ENCODE data around the gene CFAP45.

CFAP45 gene

DNA sequence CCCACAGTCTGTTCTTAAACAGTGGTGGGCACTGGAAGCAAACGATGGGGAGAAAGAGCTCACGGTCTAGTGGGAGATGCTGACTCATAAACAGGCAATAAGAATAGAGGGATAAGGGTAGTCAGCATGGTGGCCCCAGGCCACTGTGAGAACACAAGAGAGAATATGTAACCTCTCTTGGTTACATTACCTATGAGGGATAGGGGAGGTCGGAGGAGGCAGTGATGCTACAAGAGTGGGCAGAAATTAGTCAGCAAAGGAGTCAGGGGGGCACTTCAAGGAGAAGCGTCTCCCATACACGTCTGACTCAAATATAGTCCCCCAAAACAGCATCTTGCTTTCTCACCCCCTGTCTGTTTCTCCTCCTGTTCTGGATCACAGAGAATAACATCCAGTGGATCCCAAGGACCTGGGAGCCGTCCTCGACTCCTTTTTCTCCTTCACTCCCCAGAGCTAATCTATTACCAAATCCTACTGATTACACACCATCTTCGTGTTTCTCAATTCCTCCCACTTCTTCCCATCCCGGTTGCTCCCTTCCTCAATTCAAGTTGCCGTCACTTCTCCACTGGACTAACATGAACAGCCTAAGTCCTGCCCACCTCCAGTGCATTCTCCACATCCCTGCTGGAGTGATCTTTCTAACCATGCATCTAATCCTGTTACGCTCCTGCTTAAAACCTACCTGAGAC lies 71.2 kb downstream of the CFAP45 start:
- Histone ChIP-seq H3K9ac (ENCODE audit: low read depth, low read length, poor library complexity) (no peak overlapping the region), H3K79me1 (ENCODE audit: low read depth, low read length) (no peaks in the 10 kb centered on the region), H2AK5ac (ENCODE audit: low read depth, low read length) (no peak overlapping the region), H3K4me2 (ENCODE audit: insufficient read depth, low read length, poor library complexity, severe bottlenecking) (no peak overlapping the region), H3K27ac (replicated peaks; ENCODE audit: low read length) (no peak overlapping the region), H3K4me3 (ENCODE audit: low read length in 2 of 2) (no peak overlapping the region), H3K18ac (ENCODE audit: low read length) (no peak overlapping the region), H3K14ac (ENCODE audit: low read length) (no peak overlapping the region), H2BK15ac (ENCODE audit: low read length) (no peak overlapping the region), H2BK5ac (ENCODE audit: low read length) (no peak overlapping the region), H2AFZ (ENCODE audit: low read length) (no peak overlapping the region), H3K23ac (ENCODE audit: low read depth, low read length, poor library complexity) (no peak overlapping the region), H3K4me1 (ENCODE audit: control insufficient read depth in 2 of 2, insufficient read depth in 1 of 2, low read depth in 1 of 2, low read length in 2 of 2) (peaks cover 0 to 11% of the 10 kb centered on the region in 2 donors), H3K27me3 (ENCODE audit: control insufficient read depth in 3 of 3, insufficient read depth in 3 of 3, low read depth in 1 of 3, low read length in 3 of 3) (peaks cover 0 to 59% (median 0%) of the 10 kb centered on the region in 3 experiments), H3K4ac (ENCODE audit: low read length) (no peak overlapping the region), H4K8ac (ENCODE audit: low read depth, low read length) (no peak overlapping the region), H2BK12ac (ENCODE audit: low read length) (no peak overlapping the region), H2BK120ac (ENCODE audit: low read depth, low read length) (no peak overlapping the region), H3K9me3 (replicated peaks in 1 of 2; ENCODE audit: control insufficient read depth in 2 of 2, insufficient read depth in 1 of 2, low read depth in 1 of 2, low read length in 2 of 2) (no peaks in the 10 kb centered on the region), H3K36me3 (replicated peaks in 1 of 2; ENCODE audit: control insufficient read depth in 2 of 2, insufficient read depth in 2 of 2, low read length in 2 of 2) (no peaks in the 10 kb centered on the region), H4K91ac (ENCODE audit: low read depth, low read length, poor library complexity) (no peak overlapping the region)
- no peak for DNase-seq (ENCODE audit: low spot score)
- no CpG with 5 or more reads among the region's 11 CpGs for WGBS, 2 donors (ENCODE audit: extremely low coverage in 2 of 2, insufficient read length in 2 of 2, insufficient replicate concordance in 1 of 2)

DNA sequence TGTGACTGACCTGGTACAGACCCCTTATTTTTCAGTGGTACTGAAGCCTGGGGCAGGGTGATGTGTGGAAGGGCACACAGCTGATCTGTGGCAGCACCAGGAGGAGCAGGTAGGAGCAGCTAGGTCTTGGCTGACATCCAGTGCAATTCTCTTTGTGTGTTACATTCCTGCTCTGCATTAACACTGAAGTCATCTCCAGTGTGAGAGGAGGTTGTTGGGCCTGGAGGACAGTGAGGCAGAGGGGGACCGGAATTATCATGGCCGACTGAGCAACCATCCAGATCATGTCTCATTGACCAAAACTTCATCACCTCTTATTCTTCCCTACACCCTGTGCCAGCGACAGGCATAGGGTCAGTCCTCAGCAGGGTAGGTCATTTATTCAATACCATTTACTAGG lies 71.8 kb downstream of the CFAP45 start:
- Histone ChIP-seq H3K27ac (replicated peaks; ENCODE audit: low read length) (no peak overlapping the region), H3K27me3 (ENCODE audit: control insufficient read depth in 3 of 3, insufficient read depth in 3 of 3, low read depth in 1 of 3, low read length in 3 of 3) (peaks cover 0 to 61% (median 0%) of the 10 kb centered on the region in 3 experiments)

DNA sequence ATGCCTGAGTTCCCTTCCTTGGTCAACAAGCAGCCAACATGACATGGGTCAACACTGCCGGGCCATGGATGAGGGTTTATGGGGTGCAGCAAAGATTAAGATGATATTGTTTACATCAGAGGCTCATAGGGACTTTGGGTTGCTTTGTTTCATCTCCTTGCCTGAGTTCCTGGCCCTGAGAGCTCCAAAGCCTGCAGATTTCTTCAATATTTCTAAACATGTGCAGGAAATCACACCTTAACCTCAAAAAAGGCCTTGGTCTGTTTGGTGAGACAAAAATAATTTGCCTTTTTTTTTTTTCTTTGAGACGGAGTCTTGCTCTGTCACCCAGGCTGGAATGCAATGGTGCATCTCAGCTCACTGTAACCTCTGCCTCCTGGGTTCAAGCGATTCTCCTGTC lies 72.4 kb downstream of the CFAP45 start:
- peaks cover 0 to 64% (median 0%) of the 10 kb centered on the region in 3 experiments for H3K27me3 ChIP-seq (ENCODE audit: control insufficient read depth in 3 of 3, insufficient read depth in 3 of 3, low read depth in 1 of 3, low read length in 3 of 3)

More for the DNA sequence above, 71.8 kb downstream of the CFAP45 start:
- no CpG with 5 or more reads among the region's 3 CpGs for WGBS, 2 donors (ENCODE audit: extremely low coverage in 2 of 2, insufficient read length in 2 of 2, insufficient replicate concordance in 1 of 2)
- no peak overlapping the region for H2BK120ac ChIP-seq (ENCODE audit: low read depth, low read length)
- no peak overlapping the region for H4K91ac ChIP-seq (ENCODE audit: low read depth, low read length, poor library complexity)
- H3K23ac ChIP-seq (ENCODE audit: low read depth, low read length, poor library complexity), result no peak overlapping the region
- no peak overlapping the region for H3K4me3 ChIP-seq (ENCODE audit: low read length in 2 of 2)
- H2BK12ac ChIP-seq (ENCODE audit: low read length), result no peak overlapping the region
- no peak overlapping the region for H2AFZ ChIP-seq (ENCODE audit: low read length)
- H3K79me1 ChIP-seq (ENCODE audit: low read depth, low read length), result no peaks in the 10 kb centered on the region
- H2AK5ac ChIP-seq (ENCODE audit: low read depth, low read length), result no peak overlapping the region
- no peak for DNase-seq (ENCODE audit: low spot score)
- no peak overlapping the region for H4K8ac ChIP-seq (ENCODE audit: low read depth, low read length)
- H3K36me3 ChIP-seq (replicated peaks in 1 of 2; ENCODE audit: control insufficient read depth in 2 of 2, insufficient read depth in 2 of 2, low read length in 2 of 2), result no peaks in the 10 kb centered on the region
- H3K4ac ChIP-seq (ENCODE audit: low read length), result no peak overlapping the region
- no peak overlapping the region for H3K4me2 ChIP-seq (ENCODE audit: insufficient read depth, low read length, poor library complexity, severe bottlenecking)
- H3K18ac ChIP-seq (ENCODE audit: low read length), result no peak overlapping the region
- peaks cover 0 to 17% of the 10 kb centered on the region in 2 donors for H3K4me1 ChIP-seq (ENCODE audit: control insufficient read depth in 2 of 2, insufficient read depth in 1 of 2, low read depth in 1 of 2, low read length in 2 of 2)
- no peaks in the 10 kb centered on the region for H3K9me3 ChIP-seq (replicated peaks in 1 of 2; ENCODE audit: control insufficient read depth in 2 of 2, insufficient read depth in 1 of 2, low read depth in 1 of 2, low read length in 2 of 2)
- H3K9ac ChIP-seq (ENCODE audit: low read depth, low read length, poor library complexity), result no peak overlapping the region
- no peak overlapping the region for H2BK5ac ChIP-seq (ENCODE audit: low read length)
- no peak overlapping the region for H3K14ac ChIP-seq (ENCODE audit: low read length)
- no peak overlapping the region for H2BK15ac ChIP-seq (ENCODE audit: low read length)

DNA sequence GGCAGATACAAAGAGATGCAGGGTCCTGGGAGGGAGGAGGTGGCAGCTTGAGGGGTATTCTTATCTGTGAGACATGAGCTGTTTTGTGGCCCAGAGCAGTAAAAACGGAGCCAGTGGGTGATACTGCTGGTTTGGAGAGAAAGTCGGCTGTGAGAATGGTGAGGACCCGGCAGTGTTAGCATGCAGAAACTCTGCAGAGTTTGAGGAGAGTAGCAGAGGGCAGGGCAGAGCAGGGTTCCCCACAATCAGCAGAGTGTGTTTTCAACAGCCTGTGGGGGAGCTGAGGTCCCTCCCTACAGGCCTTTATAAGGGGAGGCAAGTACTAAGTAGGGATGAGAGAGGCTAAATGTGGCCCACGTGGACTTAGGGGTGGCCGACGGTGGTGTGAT lies 72.9 kb downstream of the CFAP45 start:
- H3K4me2 ChIP-seq (ENCODE audit: insufficient read depth, low read length, poor library complexity, severe bottlenecking), result no peak overlapping the region
- no peak overlapping the region for H2BK12ac ChIP-seq (ENCODE audit: low read length)
- H2AK5ac ChIP-seq (ENCODE audit: low read depth, low read length), result no peak overlapping the region
- no peak overlapping the region for H3K4me3 ChIP-seq (ENCODE audit: low read length in 2 of 2)
- no peak for DNase-seq (ENCODE audit: low spot score)
- H4K8ac ChIP-seq (ENCODE audit: low read depth, low read length), result no peak overlapping the region
- H3K4ac ChIP-seq (ENCODE audit: low read length), result no peak overlapping the region
- no peaks in the 10 kb centered on the region for H3K79me1 ChIP-seq (ENCODE audit: low read depth, low read length)
- H3K27ac ChIP-seq (replicated peaks; ENCODE audit: low read length), result no peak overlapping the region
- H3K9me3 ChIP-seq (replicated peaks in 1 of 2; ENCODE audit: control insufficient read depth in 2 of 2, insufficient read depth in 1 of 2, low read depth in 1 of 2, low read length in 2 of 2), result no peaks in the 10 kb centered on the region
- peaks cover 0 to 64% (median 0%) of the 10 kb centered on the region in 3 experiments for H3K27me3 ChIP-seq (ENCODE audit: control insufficient read depth in 3 of 3, insufficient read depth in 3 of 3, low read depth in 1 of 3, low read length in 3 of 3)
- H2BK5ac ChIP-seq (ENCODE audit: low read length), result no peak overlapping the region
- no peak overlapping the region for H3K9ac ChIP-seq (ENCODE audit: low read depth, low read length, poor library complexity)
- H3K14ac ChIP-seq (ENCODE audit: low read length), result no peak overlapping the region
- peaks cover 0 to 21% of the 10 kb centered on the region in 2 donors for H3K4me1 ChIP-seq (ENCODE audit: control insufficient read depth in 2 of 2, insufficient read depth in 1 of 2, low read depth in 1 of 2, low read length in 2 of 2)
- no peak overlapping the region for H2AFZ ChIP-seq (ENCODE audit: low read length)
- WGBS, 2 donors (ENCODE audit: extremely low coverage in 2 of 2, insufficient read length in 2 of 2, insufficient replicate concordance in 1 of 2), result no CpG with 5 or more reads among the region's 6 CpGs
- H2BK120ac ChIP-seq (ENCODE audit: low read depth, low read length), result no peak overlapping the region
- H4K91ac ChIP-seq (ENCODE audit: low read depth, low read length, poor library complexity), result no peak overlapping the region
- no peaks in the 10 kb centered on the region for H3K36me3 ChIP-seq (replicated peaks in 1 of 2; ENCODE audit: control insufficient read depth in 2 of 2, insufficient read depth in 2 of 2, low read length in 2 of 2)
- H3K23ac ChIP-seq (ENCODE audit: low read depth, low read length, poor library complexity), result no peak overlapping the region
- H3K18ac ChIP-seq (ENCODE audit: low read length), result no peak overlapping the region
- H2BK15ac ChIP-seq (ENCODE audit: low read length), result no peak overlapping the region

More for the DNA sequence above, 72.4 kb downstream of the CFAP45 start:
- no peak overlapping the region for H2BK12ac ChIP-seq (ENCODE audit: low read length)
- no peaks in the 10 kb centered on the region for H3K79me1 ChIP-seq (ENCODE audit: low read depth, low read length)
- no peak overlapping the region for H3K9ac ChIP-seq (ENCODE audit: low read depth, low read length, poor library complexity)
- H3K14ac ChIP-seq (ENCODE audit: low read length), result no peak overlapping the region
- no peak overlapping the region for H3K18ac ChIP-seq (ENCODE audit: low read length)
- H3K27ac ChIP-seq (replicated peaks; ENCODE audit: low read length), result no peak overlapping the region
- H3K4me1 ChIP-seq (ENCODE audit: control insufficient read depth in 2 of 2, insufficient read depth in 1 of 2, low read depth in 1 of 2, low read length in 2 of 2), result peaks cover 0 to 23% of the 10 kb centered on the region in 2 donors
- no peaks in the 10 kb centered on the region for H3K9me3 ChIP-seq (replicated peaks in 1 of 2; ENCODE audit: control insufficient read depth in 2 of 2, insufficient read depth in 1 of 2, low read depth in 1 of 2, low read length in 2 of 2)
- no peak for DNase-seq (ENCODE audit: low spot score)
- H3K4me2 ChIP-seq (ENCODE audit: insufficient read depth, low read length, poor library complexity, severe bottlenecking), result no peak overlapping the region
- H2BK5ac ChIP-seq (ENCODE audit: low read length), result no peak overlapping the region
- H2BK15ac ChIP-seq (ENCODE audit: low read length), result no peak overlapping the region
- no peak overlapping the region for H2AFZ ChIP-seq (ENCODE audit: low read length)
- no peak overlapping the region for H2AK5ac ChIP-seq (ENCODE audit: low read depth, low read length)
- no peak overlapping the region for H4K8ac ChIP-seq (ENCODE audit: low read depth, low read length)
- no peak overlapping the region for H3K23ac ChIP-seq (ENCODE audit: low read depth, low read length, poor library complexity)
- no peaks in the 10 kb centered on the region for H3K36me3 ChIP-seq (replicated peaks in 1 of 2; ENCODE audit: control insufficient read depth in 2 of 2, insufficient read depth in 2 of 2, low read length in 2 of 2)
- no CpG with 5 or more reads among the region's 3 CpGs for WGBS, 2 donors (ENCODE audit: extremely low coverage in 2 of 2, insufficient read length in 2 of 2, insufficient replicate concordance in 1 of 2)
- no peak overlapping the region for H2BK120ac ChIP-seq (ENCODE audit: low read depth, low read length)
- no peak overlapping the region for H3K4me3 ChIP-seq (ENCODE audit: low read length in 2 of 2)
- H4K91ac ChIP-seq (ENCODE audit: low read depth, low read length, poor library complexity), result no peak overlapping the region
- no peak overlapping the region for H3K4ac ChIP-seq (ENCODE audit: low read length)
